Loucy (cell line): ENCODE measurements around the gene ETNPPL.

Experiments used
- H2AFZ ChIP-seq: fragments of 200-600 bp; sonication (generic); 2 replicates; pipeline ENCODE4 v1.6.0; 2016; ENCODE audit warnings: antibody characterized with exemption, mild to moderate bottlenecking, low read length, moderate library complexity
- H3F3A ChIP-seq: fragments of 200-600 bp; 2 replicates; pipeline ENCODE4 v1.6.0; 2016; ENCODE audit warnings: antibody characterized with exemption, low read depth, mild to moderate bottlenecking
- H3K27me3 ChIP-seq: fragments of 200-600 bp; sonication (generic); 2 replicates; pipeline ENCODE4 v1.6.1; 2014; ENCODE audit warnings: low read length, mild to moderate bottlenecking; ENCODE audit not compliant: insufficient read depth, poor library complexity, severe bottlenecking
- H3K36me3 ChIP-seq: fragments of 200-600 bp; sonication (generic); 2 replicates; pipeline ENCODE4 v1.6.1; 2016; ENCODE audit warnings: low read length; ENCODE audit not compliant: insufficient read depth
- H3K4me1 ChIP-seq: fragments of 200-600 bp; sonication (generic); 2 replicates; pipeline ENCODE4 v1.5.1; 2014; ENCODE audit warnings: low read length, mild to moderate bottlenecking; ENCODE audit not compliant: insufficient read depth, poor library complexity, severe bottlenecking
- H3K4me2 ChIP-seq: fragments of 200-600 bp; sonication (generic); 2 replicates; pipeline ENCODE4 v1.6.0; 2014; ENCODE audit warnings: antibody characterized with exemption, low read length, low read depth, mild to moderate bottlenecking; ENCODE audit not compliant: poor library complexity, severe bottlenecking
- H3K4me3 ChIP-seq: fragments of 200-600 bp; sonication (generic); 2 replicates; pipeline ENCODE4 v1.5.1; 2014; ENCODE audit warnings: low read length, mild to moderate bottlenecking, mixed read lengths; ENCODE audit not compliant: poor library complexity, severe bottlenecking
- H3K79me2 ChIP-seq: fragments of 200-600 bp; sonication (generic); 2 replicates; pipeline ENCODE4 v1.6.1; 2014; ENCODE audit warnings: low read length; ENCODE audit not compliant: insufficient read depth
- H3K9ac ChIP-seq: fragments of 200-600 bp; sonication (generic); 2 replicates; pipeline ENCODE4 v1.6.0; 2014; ENCODE audit warnings: mild to moderate bottlenecking, low read depth, low read length, moderate library complexity; ENCODE audit not compliant: poor library complexity, severe bottlenecking
- H3K9me2 ChIP-seq: fragments of 200-600 bp; sonication (generic); replicated peaks from 2 replicates; pipeline ENCODE4 v1.6.1; 2016; ENCODE audit warnings: low read depth, low read length, mixed read lengths
- H3K9me3 ChIP-seq: fragments of 200-600 bp; sonication (generic); 2 replicates; pipeline ENCODE4 v1.6.1; 2014; ENCODE audit warnings: mild to moderate bottlenecking, antibody characterized with exemption, low read length, low read depth; ENCODE audit not compliant: insufficient read depth
- H4K20me1 ChIP-seq: fragments of 200-600 bp; sonication (generic); 2 replicates; pipeline ENCODE4 v1.6.0; 2014; ENCODE audit warnings: antibody characterized with exemption, low read length, mild to moderate bottlenecking; ENCODE audit not compliant: insufficient read depth, poor library complexity, severe bottlenecking
- CTCF ChIP-seq: fragments of 200-600 bp; sonication (generic); conservative IDR thresholded peaks from 2 replicates; pipeline ENCODE4 v1.5.1; 2014; ENCODE audit warnings: mild to moderate bottlenecking, antibody characterized with exemption, low read length
- EZH2phosphoT487 ChIP-seq: fragments of 200-600 bp; IDR thresholded peaks from 2 replicates; pipeline ENCODE4 v1.6.1; 2018; ENCODE audit warnings: antibody characterized with exemption, mild to moderate bottlenecking, moderate library complexity, borderline replicate concordance

Gene ETNPPL

GRCh38 chr4:108702960-108703359, 59.9 kb downstream of the ETNPPL start:
- Histone ChIP-seq H3K27me3 (no peaks in the 10 kb centered on the region), H3K9ac (no peak overlapping the region), H3K9me3 (no peaks in the 10 kb centered on the region), H3F3A (0 out of 2 replicates have a peak, but pooled peaks cover 4% of the 10 kb centered on the region), H3K4me1 (peaks cover 32% of the 10 kb centered on the region), H3K79me2 (no peaks in the 10 kb centered on the region), H2AFZ (no peak overlapping the region), H3K36me3 (no peaks in the 10 kb centered on the region), H3K4me3 (no peak overlapping the region), H3K4me2 (peak overlapping the region; percentile 27), H3K9me2 (no peaks in the 10 kb centered on the region), H4K20me1 (no peaks in the 10 kb centered on the region)
- no peak for TF ChIP-seq CTCF
- no peak for TF ChIP-seq EZH2phosphoT487

DNA sequence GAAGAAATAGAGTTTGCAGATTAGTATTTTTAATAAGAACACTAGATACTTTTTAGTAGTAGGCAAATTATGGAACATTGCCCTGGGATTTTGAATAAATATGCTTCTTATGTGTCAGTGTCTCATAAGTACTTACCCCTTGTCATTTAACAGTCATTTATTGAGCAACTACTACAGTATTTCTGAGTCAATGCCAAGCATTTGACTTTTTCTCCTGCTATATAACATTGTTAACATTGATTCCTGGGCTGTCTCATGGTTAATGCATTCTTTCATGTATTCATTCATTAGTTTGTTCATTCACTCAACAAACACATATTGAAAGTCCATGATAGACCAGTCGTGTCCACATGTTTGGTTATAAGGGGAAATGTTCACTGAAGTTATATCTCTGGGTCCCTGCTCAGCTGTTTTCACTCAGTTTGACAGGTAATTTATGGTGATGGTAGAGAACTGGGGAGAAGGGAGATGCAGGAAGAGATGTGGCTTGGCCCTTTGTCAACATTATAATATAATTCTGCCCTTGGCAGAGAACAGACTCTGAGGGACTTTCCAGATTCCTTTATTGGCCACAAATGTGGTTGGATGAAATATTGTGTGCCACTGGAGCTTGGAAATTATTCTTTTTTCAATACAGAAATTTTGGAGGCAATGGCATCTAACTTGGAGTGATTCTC, 62.6 kb downstream of the ETNPPL start:
- no peaks in the 10 kb centered on the region for H3K36me3 ChIP-seq
- H3F3A ChIP-seq = 0 out of 2 replicates have a peak, but pooled peaks cover 4% of the 10 kb centered on the region
- H2AFZ ChIP-seq = no peak overlapping the region
- no peaks in the 10 kb centered on the region for H3K9me3 ChIP-seq
- H3K27me3 ChIP-seq = no peaks in the 10 kb centered on the region
- peak overlapping the region; percentile 6 for H3K4me2 ChIP-seq
- no peaks in the 10 kb centered on the region for H3K9me2 ChIP-seq
- H3K9ac ChIP-seq = no peak overlapping the region
- no peaks in the 10 kb centered on the region for H3K79me2 ChIP-seq
- no peaks in the 10 kb centered on the region for H4K20me1 ChIP-seq
- TF ChIP-seq EZH2phosphoT487 (no peak), CTCF (no peak)
- H3K4me1 ChIP-seq = peaks cover 32% of the 10 kb centered on the region
- no peak overlapping the region for H3K4me3 ChIP-seq

- peaks cover 11% of the 10 kb centered on the region for H3K4me1 ChIP-seq
- H3K36me3 ChIP-seq = no peaks in the 10 kb centered on the region
- H4K20me1 ChIP-seq = no peaks in the 10 kb centered on the region
- H3K4me3 ChIP-seq = no peak overlapping the region
- H3K79me2 ChIP-seq = no peaks in the 10 kb centered on the region
- H3K4me2 ChIP-seq = no peak overlapping the region
- H2AFZ ChIP-seq = no peak overlapping the region
- 0 out of 2 replicates have a peak, but pooled peaks cover 4% of the 10 kb centered on the region for H3F3A ChIP-seq
- no peak overlapping the region for H3K9ac ChIP-seq
- TF ChIP-seq CTCF (no peak), EZH2phosphoT487 (no peak)
- H3K9me3 ChIP-seq = no peaks in the 10 kb centered on the region
- H3K27me3 ChIP-seq = no peaks in the 10 kb centered on the region
- no peaks in the 10 kb centered on the region for H3K9me2 ChIP-seq
Observed at GRCh38 chr4:108696160-108696559, 66.7 kb downstream of the ETNPPL start.
